ENCODE measurements around the gene TENM4. TPM values are rescaled to one million over a fixed set of nuclear protein-coding genes. Genes with fewer than 3 reads are reported as not detected.

Gene TENM4
- polyA plus RNA-seq, 1 donor from 2014 or later, result 16.8 TPM

DNA sequence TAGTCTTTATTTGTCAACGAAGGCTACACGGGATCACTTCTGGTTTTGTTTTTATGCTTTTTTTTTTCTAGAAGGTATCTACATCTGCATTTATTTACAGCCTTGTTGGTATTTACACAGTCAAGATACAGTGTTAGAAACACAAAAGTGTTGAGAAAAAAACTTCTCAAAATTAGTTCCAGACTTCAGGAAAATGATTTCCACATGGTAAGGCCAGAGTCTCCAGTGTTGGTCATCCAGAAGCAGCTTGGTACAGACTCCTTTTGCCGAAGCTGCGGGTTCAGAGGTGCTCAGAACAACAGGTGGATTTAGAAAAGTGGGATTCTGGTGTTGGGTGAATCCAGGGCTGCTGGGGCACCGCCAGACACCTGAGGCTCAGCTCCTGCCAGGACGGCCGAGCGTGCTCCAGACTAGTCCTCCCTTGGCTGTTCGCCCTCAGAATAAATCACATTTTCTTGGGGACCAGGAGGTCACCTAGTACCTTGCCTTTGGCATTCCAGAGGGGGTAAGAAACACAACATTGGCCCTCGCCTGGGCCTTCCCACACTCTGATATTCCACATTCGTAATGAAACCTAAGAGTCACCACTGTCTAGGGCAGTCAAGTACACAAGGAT, 787.4 kb downstream of the TENM4 start:
- Histone ChIP-seq H3K4me2 (ENCODE audit: low read length) (no peak overlapping the region), H3K9ac (ENCODE audit: low read length) (no peak overlapping the region), H3K4me3 (ENCODE audit: low read length) (no peak overlapping the region), H3K36me3 (ENCODE audit: insufficient read depth, low read length) (no peaks in the 10 kb centered on the region), H2AFZ (ENCODE audit: low read depth, low read length) (no peak overlapping the region), H4K20me1 (ENCODE audit: insufficient read depth) (no peaks in the 10 kb centered on the region), H3K9me3 (ENCODE audit: low read length) (no peaks in the 10 kb centered on the region), H3K27me3 (ENCODE audit: insufficient read depth, low read depth, low read length) (no peaks in the 10 kb centered on the region), H3K27ac (ENCODE audit: low read length) (no peak overlapping the region), H3K79me2 (replicated peaks; ENCODE audit: insufficient read depth, low read length) (no peaks in the 10 kb centered on the region), H3F3A (ENCODE audit: insufficient read depth, low read length, poor library complexity, severe bottlenecking) (no peaks in the 10 kb centered on the region), H3K9me2 (ENCODE audit: insufficient read depth, low read length) (no peaks in the 10 kb centered on the region)
- TF ChIP-seq TAF1 (IDR thresholded peaks at IDR 0.05; ENCODE audit: low read depth), result no peak
- no peak for TF ChIP-seq SMC3 (conservative IDR thresholded peaks at IDR 0.05; ENCODE audit: poor library complexity)

DNA sequence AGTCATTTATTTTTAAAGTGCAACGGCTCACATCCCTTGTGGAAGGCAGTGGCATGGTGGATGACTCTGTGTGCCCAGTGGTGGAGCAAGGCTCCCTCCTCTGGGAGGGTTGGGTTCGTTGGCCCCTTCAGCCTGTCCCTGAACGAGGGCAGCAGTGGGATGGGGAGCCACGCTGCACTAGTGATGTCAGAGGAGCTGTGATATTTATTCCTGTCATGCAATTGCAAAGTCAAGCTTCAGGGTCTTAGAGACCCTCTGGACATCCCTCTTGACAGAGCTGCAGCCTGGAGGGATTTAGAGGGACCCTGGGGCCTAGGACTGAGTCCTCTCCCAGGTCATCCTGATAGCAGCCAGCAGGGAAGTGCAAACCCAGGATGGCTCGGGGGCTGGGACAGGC, 788.0 kb downstream of the TENM4 start:
- Histone ChIP-seq H3K4me3 (ENCODE audit: low read length) (no peak overlapping the region), H3K79me2 (replicated peaks; ENCODE audit: insufficient read depth, low read length) (no peaks in the 10 kb centered on the region)

More for the DNA sequence above, 788.0 kb downstream of the TENM4 start:
- no peak overlapping the region for H2AFZ ChIP-seq (ENCODE audit: low read depth, low read length)
- TF ChIP-seq EP300 (conservative IDR thresholded peaks at IDR 0.05; ENCODE audit: poor library complexity, severe bottlenecking), result no peak
- no peak for TF ChIP-seq MXI1 (conservative IDR thresholded peaks at IDR 0.05; ENCODE audit: poor library complexity, severe bottlenecking)
- no peak for TF ChIP-seq POLR2AphosphoS5 (IDR thresholded peaks at IDR 0.05)
- TF ChIP-seq, protein P1, sequence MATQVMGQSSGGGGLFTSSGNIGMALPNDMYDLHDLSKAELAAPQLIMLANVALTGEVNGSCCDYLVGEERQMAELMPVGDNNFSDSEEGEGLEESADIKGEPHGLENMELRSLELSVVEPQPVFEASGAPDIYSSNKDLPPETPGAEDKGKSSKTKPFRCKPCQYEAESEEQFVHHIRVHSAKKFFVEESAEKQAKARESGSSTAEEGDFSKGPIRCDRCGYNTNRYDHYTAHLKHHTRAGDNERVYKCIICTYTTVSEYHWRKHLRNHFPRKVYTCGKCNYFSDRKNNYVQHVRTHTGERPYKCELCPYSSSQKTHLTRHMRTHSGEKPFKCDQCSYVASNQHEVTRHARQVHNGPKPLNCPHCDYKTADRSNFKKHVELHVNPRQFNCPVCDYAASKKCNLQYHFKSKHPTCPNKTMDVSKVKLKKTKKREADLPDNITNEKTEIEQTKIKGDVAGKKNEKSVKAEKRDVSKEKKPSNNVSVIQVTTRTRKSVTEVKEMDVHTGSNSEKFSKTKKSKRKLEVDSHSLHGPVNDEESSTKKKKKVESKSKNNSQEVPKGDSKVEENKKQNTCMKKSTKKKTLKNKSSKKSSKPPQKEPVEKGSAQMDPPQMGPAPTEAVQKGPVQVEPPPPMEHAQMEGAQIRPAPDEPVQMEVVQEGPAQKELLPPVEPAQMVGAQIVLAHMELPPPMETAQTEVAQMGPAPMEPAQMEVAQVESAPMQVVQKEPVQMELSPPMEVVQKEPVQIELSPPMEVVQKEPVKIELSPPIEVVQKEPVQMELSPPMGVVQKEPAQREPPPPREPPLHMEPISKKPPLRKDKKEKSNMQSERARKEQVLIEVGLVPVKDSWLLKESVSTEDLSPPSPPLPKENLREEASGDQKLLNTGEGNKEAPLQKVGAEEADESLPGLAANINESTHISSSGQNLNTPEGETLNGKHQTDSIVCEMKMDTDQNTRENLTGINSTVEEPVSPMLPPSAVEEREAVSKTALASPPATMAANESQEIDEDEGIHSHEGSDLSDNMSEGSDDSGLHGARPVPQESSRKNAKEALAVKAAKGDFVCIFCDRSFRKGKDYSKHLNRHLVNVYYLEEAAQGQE (IDR thresholded peaks at IDR 0.05; ENCODE audit: borderline replicate concordance), result no peak
- TF ChIP-seq EZH2 (IDR thresholded peaks at IDR 0.05; ENCODE audit: borderline replicate concordance, insufficient read depth, low read length, poor library complexity, severe bottlenecking), result no peak
- TF ChIP-seq, protein P2, sequence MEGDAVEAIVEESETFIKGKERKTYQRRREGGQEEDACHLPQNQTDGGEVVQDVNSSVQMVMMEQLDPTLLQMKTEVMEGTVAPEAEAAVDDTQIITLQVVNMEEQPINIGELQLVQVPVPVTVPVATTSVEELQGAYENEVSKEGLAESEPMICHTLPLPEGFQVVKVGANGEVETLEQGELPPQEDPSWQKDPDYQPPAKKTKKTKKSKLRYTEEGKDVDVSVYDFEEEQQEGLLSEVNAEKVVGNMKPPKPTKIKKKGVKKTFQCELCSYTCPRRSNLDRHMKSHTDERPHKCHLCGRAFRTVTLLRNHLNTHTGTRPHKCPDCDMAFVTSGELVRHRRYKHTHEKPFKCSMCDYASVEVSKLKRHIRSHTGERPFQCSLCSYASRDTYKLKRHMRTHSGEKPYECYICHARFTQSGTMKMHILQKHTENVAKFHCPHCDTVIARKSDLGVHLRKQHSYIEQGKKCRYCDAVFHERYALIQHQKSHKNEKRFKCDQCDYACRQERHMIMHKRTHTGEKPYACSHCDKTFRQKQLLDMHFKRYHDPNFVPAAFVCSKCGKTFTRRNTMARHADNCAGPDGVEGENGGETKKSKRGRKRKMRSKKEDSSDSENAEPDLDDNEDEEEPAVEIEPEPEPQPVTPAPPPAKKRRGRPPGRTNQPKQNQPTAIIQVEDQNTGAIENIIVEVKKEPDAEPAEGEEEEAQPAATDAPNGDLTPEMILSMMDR (IDR thresholded peaks at IDR 0.05; ENCODE audit: poor library complexity, severe bottlenecking), result no peak
- no peak for TF ChIP-seq RAD21 (conservative IDR thresholded peaks at IDR 0.05)
- no peak for TF ChIP-seq SMC3 (conservative IDR thresholded peaks at IDR 0.05; ENCODE audit: poor library complexity)
- TF ChIP-seq TAF1 (IDR thresholded peaks at IDR 0.05; ENCODE audit: low read depth), result no peak
- no peak overlapping the region for H3K27ac ChIP-seq (ENCODE audit: low read length)
- H4K20me1 ChIP-seq (ENCODE audit: insufficient read depth), result no peaks in the 10 kb centered on the region
- no peaks in the 10 kb centered on the region for H3F3A ChIP-seq (ENCODE audit: insufficient read depth, low read length, poor library complexity, severe bottlenecking)
- H3K9me2 ChIP-seq (ENCODE audit: insufficient read depth, low read length), result no peaks in the 10 kb centered on the region
- no peak overlapping the region for H3K4me2 ChIP-seq (ENCODE audit: low read length)
- H3K9me3 ChIP-seq (ENCODE audit: low read length), result no peaks in the 10 kb centered on the region
- no peak overlapping the region for H3K9ac ChIP-seq (ENCODE audit: low read length)
- no peaks in the 10 kb centered on the region for H3K27me3 ChIP-seq (ENCODE audit: insufficient read depth, low read depth, low read length)
- H3K36me3 ChIP-seq (ENCODE audit: insufficient read depth, low read length), result no peaks in the 10 kb centered on the region
